SJSA1 (cell line): ENCODE results near the gene PDZD4. TPM values are rescaled to one million over a fixed set of nuclear protein-coding genes. Genes with fewer than 3 reads are reported as not detected.

Experiments used
- DNase-seq, 2 experiments: peaks; one replicate each; pipeline ENCODE4 v3.0.0-alpha.2; 2015 to 2020; ENCODE audit warnings: low spot score in 2 of 2, low read depth in 1 of 2
- H3K27ac ChIP-seq: fragments of 250-450 bp; sonication (Bioruptor Pico); 2 replicates; pipeline ENCODE4 v1.5.1; 2020; ENCODE audit warnings: mild to moderate bottlenecking, moderate library complexity
- H3K27me3 ChIP-seq: fragments of 250-450 bp; sonication (Bioruptor Pico); replicated peaks from 2 replicates; pipeline ENCODE4 v1.5.1; 2020; ENCODE audit warnings: mild to moderate bottlenecking, moderate library complexity
- H3K36me3 ChIP-seq: fragments of 250-450 bp; sonication (Bioruptor Pico); 2 replicates; pipeline ENCODE4 v1.5.1; 2020; ENCODE audit warnings: mild to moderate bottlenecking
- H3K4me1 ChIP-seq: fragments of 250-450 bp; sonication (Bioruptor Pico); replicated peaks from 2 replicates; pipeline ENCODE4 v1.6.1; 2021; ENCODE audit warnings: mild to moderate bottlenecking
- H3K4me3 ChIP-seq: fragments of 250-450 bp; sonication (Bioruptor Pico); 2 replicates; pipeline ENCODE4 v1.5.1; 2020; ENCODE audit warnings: mild to moderate bottlenecking
- H3K9me3 ChIP-seq: fragments of 250-450 bp; sonication (Bioruptor Pico); replicated peaks from 2 replicates; pipeline ENCODE4 v1.5.1; 2020; ENCODE audit warnings: mild to moderate bottlenecking
- total RNA-seq: library from RNA; depleted of rRNA; stranded (reverse); fragments of >200 nt; shearing (Covaris generic); gene quantifications from 2 replicates; pipeline ENCODE4 v1.2.3, GENCODE V29; 2014

The PDZD4 gene
- total RNA-seq, 1 experiment from 2014 or later, result 0.79 TPM

DNA sequence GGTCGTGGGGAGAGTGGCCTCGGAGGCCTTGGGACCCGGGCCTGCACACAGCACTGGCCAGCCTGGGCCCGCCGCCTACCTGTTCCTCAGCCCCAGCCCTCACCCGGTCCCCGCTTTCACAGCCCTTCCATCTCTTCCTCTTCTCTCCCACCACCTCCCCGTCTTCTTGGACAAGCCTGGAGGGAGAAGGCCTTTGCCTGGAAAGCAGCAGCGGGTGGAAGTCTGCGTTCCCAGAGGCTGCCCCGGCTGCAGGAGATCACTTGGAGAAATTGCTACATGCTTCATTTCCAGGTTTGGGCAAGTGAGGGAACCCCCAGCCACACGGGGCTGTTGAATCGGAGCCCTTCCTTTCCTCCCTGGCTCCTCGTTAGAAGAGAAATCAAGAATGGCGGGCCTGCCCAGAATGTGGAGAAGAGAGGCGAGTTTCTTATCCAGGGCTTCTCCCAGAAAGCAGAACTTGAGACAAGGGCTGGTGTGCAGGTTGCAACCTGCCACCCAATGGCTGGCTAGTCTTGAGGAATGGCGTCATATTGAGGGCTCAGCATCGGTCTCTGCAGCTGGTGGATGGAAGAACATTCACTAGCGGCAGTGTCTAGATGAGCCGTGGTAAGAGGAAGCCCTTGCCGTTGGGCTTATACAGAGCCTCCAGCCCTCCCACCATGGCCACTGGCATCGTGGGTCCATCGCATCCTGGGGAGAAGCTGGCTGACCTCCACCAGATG lies 1.2 kb upstream of the PDZD4 start:
- no peak overlapping the region for H3K27ac ChIP-seq
- no peaks in the 10 kb centered on the region for H3K4me1 ChIP-seq
- H3K4me3 ChIP-seq, result no peak overlapping the region
- H3K36me3 ChIP-seq, result no peaks in the 10 kb centered on the region
- H3K27me3 ChIP-seq, result peaks cover 21% of the 10 kb centered on the region
- DNase-seq, result no peak
- no peaks in the 10 kb centered on the region for H3K9me3 ChIP-seq

DNA sequence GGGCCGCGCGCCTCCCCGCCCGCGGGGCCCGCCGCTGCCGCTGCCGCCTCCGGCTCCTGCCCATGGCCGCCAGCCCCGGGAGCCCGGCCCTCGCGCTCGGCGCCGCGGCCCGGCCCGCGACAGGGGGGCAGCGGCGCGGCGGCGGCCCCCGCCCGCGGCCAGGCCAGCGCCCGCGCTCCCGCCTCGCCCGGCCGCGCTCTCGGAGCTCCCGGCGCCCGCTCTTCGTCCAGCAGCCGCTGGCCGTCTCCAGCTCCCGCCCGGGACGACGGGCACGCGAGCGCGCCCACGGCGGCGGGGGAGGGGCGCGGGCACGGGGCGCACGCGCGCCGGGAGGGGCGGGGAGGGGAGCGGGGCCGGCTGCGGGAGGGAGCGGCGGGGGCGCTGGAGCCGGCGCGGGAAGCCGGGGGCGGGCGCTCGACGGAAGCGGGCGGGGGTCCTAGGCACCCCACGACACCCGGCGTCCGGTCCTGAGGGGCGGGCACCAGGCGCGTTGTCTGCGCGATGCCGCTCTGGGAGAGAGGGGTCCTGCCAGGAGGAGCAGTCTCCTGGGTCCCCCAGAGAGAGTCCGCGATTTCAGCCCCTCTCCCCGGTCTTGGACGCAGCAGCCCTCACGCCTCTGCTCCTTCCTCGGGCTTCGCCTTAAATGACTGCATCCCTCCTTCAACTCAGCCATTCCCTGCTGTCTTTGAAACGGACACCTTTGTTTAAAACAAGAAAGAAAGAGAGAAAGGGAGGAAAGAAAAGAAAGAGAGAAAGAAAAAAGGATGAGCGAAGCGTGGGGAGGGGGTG lies 490 bp upstream of the PDZD4 start:
- no peaks in the 10 kb centered on the region for H3K4me1 ChIP-seq
- H3K4me3 ChIP-seq, result no peak overlapping the region
- H3K36me3 ChIP-seq, result no peaks in the 10 kb centered on the region
- no peaks in the 10 kb centered on the region for H3K9me3 ChIP-seq
- no peak for DNase-seq
- H3K27me3 ChIP-seq, result peaks cover 21% of the 10 kb centered on the region
- H3K27ac ChIP-seq, result no peak overlapping the region

DNA sequence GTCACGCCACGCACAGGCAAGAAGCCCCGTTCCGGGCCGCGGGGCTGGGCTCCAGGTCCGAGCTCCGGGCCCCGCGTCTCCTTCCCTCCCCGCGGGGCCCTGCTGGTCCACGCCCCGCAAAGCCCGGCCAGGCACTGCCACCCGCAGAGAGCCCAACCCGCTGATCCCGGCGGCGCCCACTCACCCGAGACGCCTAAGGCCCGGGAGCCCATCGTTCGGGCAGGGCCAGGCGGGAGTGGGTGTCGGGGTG lies 870 bp downstream of the PDZD4 start:
- H3K4me1 ChIP-seq, result no peaks in the 10 kb centered on the region
- H3K27ac ChIP-seq, result no peak overlapping the region
- no peaks in the 10 kb centered on the region for H3K9me3 ChIP-seq
- H3K36me3 ChIP-seq, result no peaks in the 10 kb centered on the region
- no peak for DNase-seq
- no peak overlapping the region for H3K4me3 ChIP-seq
- peaks cover 21% of the 10 kb centered on the region for H3K27me3 ChIP-seq

DNA sequence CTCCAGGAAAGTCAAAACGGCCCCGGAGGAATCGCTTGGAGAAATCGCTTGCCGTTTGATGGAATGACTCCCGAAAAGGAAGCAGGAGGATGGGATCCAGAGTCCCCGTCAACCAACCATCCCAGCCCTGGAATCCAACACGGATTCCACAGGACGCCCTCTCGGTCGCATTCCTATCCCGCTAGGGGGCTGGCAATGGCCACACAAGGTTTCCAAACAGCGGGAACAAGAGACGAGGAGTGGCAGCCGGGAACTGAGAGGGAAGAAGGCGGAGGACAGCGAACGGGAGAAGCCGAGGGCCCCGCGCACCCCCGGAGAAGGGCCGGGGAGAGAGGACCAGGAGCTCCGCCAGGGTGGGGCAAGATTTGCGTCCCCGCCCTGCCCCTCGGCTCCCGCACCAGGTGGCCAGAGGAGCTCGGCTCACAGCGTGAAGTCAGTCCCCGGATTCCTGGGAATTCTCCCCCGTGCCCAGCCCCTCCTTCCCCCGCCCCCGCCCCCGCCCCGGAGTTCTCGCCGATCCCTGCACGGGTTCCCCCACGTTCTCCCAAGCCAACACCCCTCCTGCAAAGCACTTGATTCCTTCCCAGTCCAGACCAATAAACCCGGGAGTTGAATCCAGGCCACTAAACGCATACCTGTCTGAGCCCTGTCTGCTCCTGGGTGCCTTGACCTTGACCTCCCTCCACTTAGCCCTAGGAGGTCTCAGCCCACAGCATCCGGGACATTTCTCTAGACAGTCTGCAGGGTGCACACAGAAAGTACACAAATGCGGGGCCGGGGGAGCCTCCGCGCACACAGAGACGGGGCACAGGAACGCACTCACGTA lies 1.4 kb downstream of the PDZD4 start:
- Histone ChIP-seq H3K27ac (no peak overlapping the region), H3K9me3 (no peaks in the 10 kb centered on the region), H3K4me3 (no peak overlapping the region), H3K4me1 (no peaks in the 10 kb centered on the region), H3K36me3 (no peaks in the 10 kb centered on the region), H3K27me3 (peaks cover 21% of the 10 kb centered on the region)
- no peak for DNase-seq

DNA sequence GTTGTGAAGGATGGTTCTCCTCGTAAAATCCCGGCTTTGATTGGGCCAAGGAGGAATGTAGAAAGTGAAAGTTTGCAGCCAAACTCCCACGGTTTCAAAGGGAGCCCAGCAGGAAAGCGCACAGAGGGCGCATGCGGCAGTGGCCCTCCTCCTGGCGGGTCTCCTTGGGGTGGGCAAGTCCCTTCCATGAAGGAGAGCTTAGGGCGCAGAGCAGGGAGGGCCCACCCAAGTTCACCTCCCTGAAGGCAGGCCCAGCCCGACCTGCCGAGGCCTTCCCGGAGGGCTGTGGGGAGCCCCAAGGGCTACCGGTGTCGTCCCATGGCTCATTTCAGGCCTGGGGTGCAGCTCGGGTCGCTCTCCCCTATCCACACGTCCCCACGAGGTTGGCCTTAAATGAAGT lies 2.0 kb downstream of the PDZD4 start:
- DNase-seq, result no peak
- H3K27me3 ChIP-seq, result peaks cover 21% of the 10 kb centered on the region
- no peaks in the 10 kb centered on the region for H3K4me1 ChIP-seq

DNA sequence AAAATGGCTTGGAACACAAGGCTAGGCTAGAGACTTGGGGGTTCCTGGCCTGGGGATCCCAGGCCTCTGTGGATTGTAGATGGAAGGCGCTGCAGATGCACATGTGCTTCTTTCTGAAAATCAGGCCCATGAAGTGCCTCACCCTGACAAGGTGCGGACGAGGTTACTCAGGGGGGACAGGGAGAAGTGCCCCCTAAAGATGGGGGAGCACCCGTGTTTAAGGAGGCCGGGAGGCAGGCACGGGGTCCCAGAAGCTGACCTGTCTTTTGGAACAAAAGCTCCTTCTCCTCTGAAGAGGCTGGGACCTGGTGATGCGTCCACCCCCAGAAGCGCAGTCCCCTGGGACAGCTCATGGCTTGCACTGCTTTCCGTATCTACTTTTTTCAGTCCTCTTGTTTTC lies 2.4 kb downstream of the PDZD4 start:
- Histone ChIP-seq H3K27me3 (peaks cover 21% of the 10 kb centered on the region), H3K4me3 (no peak overlapping the region), H3K27ac (no peak overlapping the region), H3K4me1 (no peaks in the 10 kb centered on the region), H3K9me3 (no peaks in the 10 kb centered on the region), H3K36me3 (no peaks in the 10 kb centered on the region)
- DNase-seq, result no peak

More for the DNA sequence above, 2.0 kb downstream of the PDZD4 start:
- Histone ChIP-seq H3K9me3 (no peaks in the 10 kb centered on the region), H3K27ac (no peak overlapping the region), H3K36me3 (no peaks in the 10 kb centered on the region), H3K4me3 (no peak overlapping the region)

DNA sequence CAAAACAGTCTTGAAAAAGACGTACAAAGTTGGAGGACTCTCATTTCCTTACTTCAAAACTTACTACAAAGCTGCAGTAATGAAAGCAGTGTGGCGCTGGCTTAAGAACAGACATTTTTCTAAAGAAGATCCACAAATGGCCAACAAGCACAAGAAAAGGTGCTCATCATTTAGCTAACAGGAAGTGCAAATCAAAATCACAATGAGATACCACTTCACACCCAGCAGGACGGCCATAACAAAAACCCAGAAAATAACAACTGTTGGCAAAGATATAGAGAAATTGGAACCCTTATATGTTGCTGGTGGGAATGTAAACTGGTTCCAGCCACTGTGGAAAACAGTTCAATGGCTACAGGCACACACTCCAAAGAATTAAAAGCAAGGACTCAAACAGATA lies 3.3 kb downstream of the PDZD4 start:
- H3K27me3 ChIP-seq, result peaks cover 21% of the 10 kb centered on the region
- no peaks in the 10 kb centered on the region for H3K9me3 ChIP-seq
- no peaks in the 10 kb centered on the region for H3K4me1 ChIP-seq
- DNase-seq, result no peak
- no peaks in the 10 kb centered on the region for H3K36me3 ChIP-seq
- H3K4me3 ChIP-seq, result no peak overlapping the region
- H3K27ac ChIP-seq, result no peak overlapping the region

DNA sequence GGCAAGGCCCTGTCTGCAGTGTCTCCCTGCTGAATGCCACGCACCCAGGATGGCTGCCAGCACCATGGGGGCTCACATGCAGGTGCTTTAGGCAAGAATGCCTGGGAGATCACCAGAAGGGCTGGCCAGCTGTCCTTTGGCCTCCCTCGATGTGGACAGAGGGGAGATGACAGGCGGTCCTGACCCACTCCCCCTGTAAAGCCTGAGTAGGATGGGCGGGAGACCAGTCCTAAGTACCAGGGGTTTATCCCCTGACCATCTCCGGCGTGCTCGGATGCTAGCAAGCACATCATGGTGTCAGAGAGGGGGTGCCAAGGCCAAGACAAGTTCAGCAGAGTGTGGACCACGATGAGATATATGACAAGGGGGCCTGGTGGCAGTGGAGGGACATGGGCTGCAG lies 5.3 kb downstream of the PDZD4 start:
- Histone ChIP-seq H3K9me3 (no peaks in the 10 kb centered on the region), H3K4me1 (no peaks in the 10 kb centered on the region), H3K27me3 (peaks cover 19% of the 10 kb centered on the region), H3K27ac (no peak overlapping the region), H3K4me3 (no peak overlapping the region), H3K36me3 (no peaks in the 10 kb centered on the region)
- no peak for DNase-seq

DNA sequence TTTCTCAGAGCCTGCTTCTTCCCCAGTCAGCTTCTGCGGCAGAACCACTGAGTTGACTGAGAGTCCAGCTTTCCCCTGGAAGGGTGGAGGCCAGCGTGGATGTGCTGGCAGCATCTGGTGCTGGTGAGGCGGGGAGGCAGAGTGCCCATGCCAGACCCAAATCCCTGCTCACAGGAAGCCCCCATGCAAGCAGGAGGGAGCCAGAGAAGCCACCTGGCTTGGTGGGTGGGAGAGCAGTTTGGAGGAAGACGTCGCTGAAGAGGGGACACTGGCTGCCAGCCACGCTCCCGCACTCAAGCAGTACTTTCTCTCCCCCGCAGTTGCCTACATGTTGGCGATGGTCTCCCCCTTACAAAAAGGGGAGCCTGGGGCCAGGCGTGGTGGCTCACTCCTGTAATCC lies 6.0 kb downstream of the PDZD4 start:
- DNase-seq, result no peak
- H3K4me1 ChIP-seq, result peaks cover under 1% of the 10 kb centered on the region; the same call in 1 of the 2 replicates
- H3K4me3 ChIP-seq, result no peak overlapping the region
- H3K9me3 ChIP-seq, result no peaks in the 10 kb centered on the region
- peaks cover 12% of the 10 kb centered on the region for H3K27me3 ChIP-seq
- no peak overlapping the region for H3K27ac ChIP-seq
- no peaks in the 10 kb centered on the region for H3K36me3 ChIP-seq

DNA sequence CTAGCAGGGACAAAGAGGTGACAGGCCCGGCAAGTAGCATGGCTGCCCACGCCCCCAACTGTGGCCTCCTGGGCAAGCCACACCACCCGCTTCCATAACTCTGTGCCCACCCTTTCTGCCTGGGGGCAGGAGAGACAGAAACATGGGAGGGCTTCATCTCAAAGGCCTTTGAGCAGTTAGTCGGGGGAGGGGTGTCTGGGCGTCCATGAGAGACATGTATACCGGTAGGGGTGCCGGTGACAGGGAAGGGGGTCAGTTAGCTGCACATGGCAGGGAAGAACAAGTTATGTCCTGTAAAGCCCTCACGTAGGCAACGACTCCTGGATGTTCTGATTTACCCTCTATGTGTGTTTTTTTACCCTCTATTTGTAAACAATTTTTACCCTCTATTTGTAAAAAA lies 9.3 kb downstream of the PDZD4 start:
- Histone ChIP-seq H3K36me3 (no peaks in the 10 kb centered on the region), H3K27me3 (no peaks in the 10 kb centered on the region), H3K27ac (no peak overlapping the region), H3K9me3 (no peaks in the 10 kb centered on the region), H3K4me3 (no peak overlapping the region), H3K4me1 (peaks cover 5% of the 10 kb centered on the region; the same call in 1 of the 2 replicates)
- DNase-seq, result no peak

DNA sequence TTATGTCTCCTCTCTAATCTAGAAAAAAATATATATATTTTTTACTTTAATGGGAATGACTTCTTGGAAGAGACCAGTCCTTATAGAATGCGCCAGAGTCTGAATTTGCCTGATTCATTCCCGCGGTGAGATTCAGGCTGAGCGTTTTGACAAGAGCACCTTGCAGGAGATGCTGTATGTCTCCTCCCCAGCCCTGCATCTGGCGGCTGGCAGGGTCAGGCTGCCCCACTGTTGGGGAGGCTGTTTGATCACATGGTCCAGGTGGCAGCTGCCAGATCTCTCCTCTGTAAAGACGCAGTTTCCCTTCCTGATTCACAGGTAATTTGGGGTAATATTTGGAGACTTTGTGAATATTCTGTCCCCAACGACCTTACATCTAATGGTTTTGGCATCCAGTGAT lies 9.7 kb downstream of the PDZD4 start:
- no peak overlapping the region for H3K4me3 ChIP-seq
- no peaks in the 10 kb centered on the region for H3K36me3 ChIP-seq
- H3K27me3 ChIP-seq, result no peaks in the 10 kb centered on the region
- peaks cover 5% of the 10 kb centered on the region; the same call in 1 of the 2 replicates for H3K4me1 ChIP-seq
- H3K27ac ChIP-seq, result no peak overlapping the region
- no peaks in the 10 kb centered on the region for H3K9me3 ChIP-seq
- no peak for DNase-seq

DNA sequence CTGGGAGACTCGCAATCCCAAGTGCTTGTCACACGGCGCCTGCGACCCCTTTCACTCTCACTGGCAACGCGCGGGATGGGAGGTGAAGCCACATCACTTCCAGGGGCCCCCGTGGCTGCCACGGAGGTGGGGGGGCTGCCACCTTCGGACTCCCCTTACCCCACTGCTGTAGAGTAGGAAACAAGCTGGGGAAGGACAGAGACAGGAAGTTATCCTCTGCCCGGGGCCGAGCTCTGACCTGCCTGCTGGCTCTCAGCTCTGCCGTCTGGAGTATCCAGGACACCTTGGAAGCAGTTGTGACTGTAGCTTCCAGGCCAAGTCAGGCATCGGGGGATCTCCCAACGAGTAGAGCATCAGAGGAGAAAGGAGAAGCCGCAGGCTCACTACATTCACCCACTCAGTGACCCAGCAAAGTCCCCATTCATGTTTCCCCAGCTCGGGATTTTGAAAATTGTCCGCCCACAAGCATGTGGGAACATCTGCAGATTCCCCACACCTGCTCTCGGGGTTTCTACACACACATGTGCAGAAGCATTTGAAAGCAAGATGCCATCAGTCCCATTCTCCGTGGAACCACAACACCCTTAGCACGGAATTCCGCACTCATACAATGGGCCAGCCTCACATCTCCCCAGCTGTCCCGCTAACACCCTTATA lies 10.8 kb downstream of the PDZD4 start:
- Histone ChIP-seq H3K4me1 (peaks cover 5% of the 10 kb centered on the region; the same call in 1 of the 2 replicates), H3K27me3 (no peaks in the 10 kb centered on the region), H3K36me3 (no peaks in the 10 kb centered on the region), H3K4me3 (peak overlapping the region; percentile 12; the same call in 1 of the 2 replicates), H3K9me3 (no peaks in the 10 kb centered on the region), H3K27ac (no peak overlapping the region)
- no peak for DNase-seq

DNA sequence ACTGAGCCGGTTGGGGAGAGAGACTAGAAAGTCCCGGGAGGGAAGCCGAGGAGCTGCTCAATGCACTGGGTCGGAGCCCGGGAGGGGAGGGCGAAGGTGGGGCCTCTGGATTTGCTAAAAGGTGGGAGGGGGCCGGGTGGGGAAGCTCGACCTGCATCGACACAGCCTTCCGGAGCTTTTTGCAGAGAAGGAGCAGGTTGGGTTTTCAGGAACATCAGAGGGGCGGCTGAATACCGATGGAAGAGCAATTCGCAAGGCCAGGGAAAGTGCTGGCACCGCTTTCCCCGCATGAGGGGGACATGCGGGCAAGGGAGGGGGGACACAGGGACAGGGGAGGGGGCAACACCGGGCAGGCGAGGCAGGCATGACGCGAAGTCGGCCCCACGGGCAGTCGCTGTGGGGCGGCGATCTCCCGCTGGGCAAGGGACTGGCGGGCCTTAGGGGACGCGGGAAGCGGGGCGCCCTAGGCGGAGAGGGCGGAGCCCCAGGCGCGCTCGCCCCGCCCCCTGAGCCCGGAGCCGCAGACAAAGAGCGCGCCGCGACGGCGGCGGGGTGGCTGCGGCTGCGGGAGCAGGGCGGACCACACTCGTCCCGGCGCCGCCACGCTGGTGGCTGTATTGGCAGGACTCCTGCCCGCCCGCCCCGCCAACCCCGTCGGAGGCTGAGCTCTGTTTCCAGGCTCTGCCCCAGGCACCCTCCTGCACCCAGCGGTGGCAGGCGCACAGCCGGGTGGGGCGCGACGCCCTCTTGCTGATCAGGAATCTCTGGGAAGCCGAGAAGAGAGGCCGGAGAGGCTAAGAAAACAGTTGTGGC lies 11.6 kb downstream of the PDZD4 start:
- Histone ChIP-seq H3K4me1 (peaks cover 5% of the 10 kb centered on the region; the same call in 1 of the 2 replicates), H3K27me3 (no peaks in the 10 kb centered on the region), H3K36me3 (no peaks in the 10 kb centered on the region), H3K9me3 (no peaks in the 10 kb centered on the region), H3K27ac (no peak overlapping the region), H3K4me3 (peak overlapping the region; percentile 12; the same call in 1 of the 2 replicates)
- no peak for DNase-seq
